A549 (cell line): ENCODE results near the gene RHOD.
A peak's percentile ranks its signal among the peaks of the same experiment; 100 is the strongest.

Experiments
- CTCF ChIP-seq: fragments of >200 bp; sonication (Bioruptor Twin); formaldehyde crosslinking; IDR thresholded peaks from 3 replicates; pipeline ENCODE4 v1.5.1; 2016
- EP300 ChIP-seq, 2 experiments: fragments of >200 bp; sonication (Bioruptor Twin); formaldehyde crosslinking; IDR thresholded peaks; 2 replicates in 1 of 2; 3 replicates in 1 of 2; pipeline ENCODE4 v1.6.1; 2016 to 2017
- FOSL2 ChIP-seq, 2 experiments: fragments of 450-650 bp in 1 of 2; fragments of >200 bp in 1 of 2; sonication (Bioruptor Twin) in 1 of 2; formaldehyde crosslinking; IDR thresholded peaks; 2 replicates each; pipeline versions ENCODE4 v1.5.0 to v1.6.1; 2016 to 2020; ENCODE audit warnings: mild to moderate bottlenecking in 1 of 2, moderate library complexity in 1 of 2
- HMGXB4 ChIP-seq: fragments of 250-450 bp; sonication (Bioruptor Pico); IDR thresholded peaks from 2 replicates; pipeline ENCODE4 v1.5.0; 2021; ENCODE audit warnings: mild to moderate bottlenecking, moderate library complexity, borderline replicate concordance
- KDM1A ChIP-seq: fragments of 200-600 bp; sonication (generic); IDR thresholded peaks from 2 replicates; pipeline ENCODE4 v1.6.1; 2016; ENCODE audit warnings: low read depth, mild to moderate bottlenecking
- MAX ChIP-seq: IDR thresholded peaks from 2 replicates; pipeline ENCODE4 v1.6.1; 2012
- MAZ ChIP-seq: fragments of 150-350 bp; IDR thresholded peaks from 2 replicates; pipeline ENCODE4 v1.6.1; 2014; ENCODE audit warnings: antibody characterized with exemption, low read depth, low read length, borderline replicate concordance
- NR3C1 ChIP-seq: fragments of >200 bp; sonication (Bioruptor Twin); formaldehyde crosslinking; IDR thresholded peaks from 3 replicates; pipeline ENCODE4 v1.6.1; 2017
- PHF8 ChIP-seq: fragments of 200-600 bp; sonication (generic); IDR thresholded peaks from 2 replicates; pipeline ENCODE4 v1.6.1; 2016; ENCODE audit warnings: low read depth, mild to moderate bottlenecking, antibody characterized with exemption, moderate library complexity, borderline replicate concordance
- POLR2A ChIP-seq: IDR thresholded peaks from 2 replicates; pipeline ENCODE4 v1.6.1; 2012; ENCODE audit warnings: mild to moderate bottlenecking, low read length
- POLR2AphosphoS2 ChIP-seq: conservative IDR thresholded peaks from 2 replicates; pipeline ENCODE4 v1.6.1; 2012; ENCODE audit warnings: low read length, improper control_type of control experiment, inconsistent platforms
- RCOR1 ChIP-seq: fragments of 150-350 bp; IDR thresholded peaks from 2 replicates; pipeline ENCODE4 v1.6.1; 2014; ENCODE audit warnings: antibody characterized with exemption, low read length, low read depth
- RFX5 ChIP-seq: fragments of 450-650 bp; IDR thresholded peaks from 2 replicates; pipeline ENCODE4 v1.7.1; 2014; ENCODE audit warnings: antibody characterized with exemption, mild to moderate bottlenecking, moderate library complexity
- USF2 ChIP-seq: fragments of 450-650 bp; IDR thresholded peaks from 2 replicates; pipeline ENCODE4 v1.6.1; 2014; ENCODE audit warnings: antibody characterized with exemption

- TF ChIP-seq KDM1A (no peak), POLR2AphosphoS2 (no peak), MAX (0 out of 2 replicates have a peak, but pooled peaks have one; percentile 10), POLR2A (no peak), PHF8 (no peak), MAZ (no peak), RCOR1 (no peak), CTCF (no peak), FOSL2 (IDR thresholded peaks at IDR 0.05) (no peak), FOSL2 (CRISPR knock-in tag; IDR thresholded peaks at IDR 0.05) (no peak), NR3C1 (no peak), HMGXB4 (CRISPR knock-in tag) (no peak), USF2 (no peak), EP300 (IDR thresholded peaks at IDR 0.05) (no peak), RFX5 (no peak)
Measured at GRCh38 chr11:67033661-67034166, 22.9 kb upstream of the RHOD start.
